ENCODE measurements around the gene IL15. TPM values are rescaled to one million over a fixed set of nuclear protein-coding genes. Genes with fewer than 3 reads are reported as not detected.
"Not testable (repeated sequence)": the region's sequence is repeated elsewhere in the genome, so short reads cannot be mapped to it uniquely, and the experiment has no call there.

IL15 gene
- total RNA-seq, 1 donor from 2014 or later: 0.98 TPM

- Mint-ChIP-seq H3K9me3 (ENCODE audit: low read depth) (peaks cover 7% of the 10 kb centered on the region), H3K4me1 (ENCODE audit: low read depth) (no peaks in the 10 kb centered on the region), H3K36me3 (ENCODE audit: insufficient read depth) (no peaks in the 10 kb centered on the region), H3K27me3 (no peaks in the 10 kb centered on the region), H3K4me3 (ENCODE audit: low read depth) (no peak overlapping the region), H3K27ac (no peak overlapping the region)
- DNase-seq (ENCODE audit: low spot score, unreplicated experiment): no peak
- no peak for TF ChIP-seq CTCF (IDR thresholded peaks at IDR 0.05; ENCODE audit: unreplicated experiment)
These were observed 109.6 kb downstream of the IL15 start for GRCh38 chr4:141746026-141746425.

- not testable (repeated sequence) for H3K9me3 Mint-ChIP-seq (ENCODE audit: low read depth); DNase-seq (ENCODE audit: low spot score, unreplicated experiment); H3K36me3 Mint-ChIP-seq (ENCODE audit: insufficient read depth); H3K27me3 Mint-ChIP-seq; H3K4me3 Mint-ChIP-seq (ENCODE audit: low read depth); H3K4me1 Mint-ChIP-seq (ENCODE audit: low read depth); H3K27ac Mint-ChIP-seq
These were observed 115.4 kb downstream of the IL15 start for GRCh38 chr4:141751806-141752205.

- H3K4me3 Mint-ChIP-seq (ENCODE audit: low read depth): no peak overlapping the region
- H3K9me3 Mint-ChIP-seq (ENCODE audit: low read depth): no peaks in the 10 kb centered on the region
- no peak overlapping the region for H3K27ac Mint-ChIP-seq
- no peak for TF ChIP-seq CTCF (IDR thresholded peaks at IDR 0.05; ENCODE audit: unreplicated experiment)
- no peaks in the 10 kb centered on the region for H3K4me1 Mint-ChIP-seq (ENCODE audit: low read depth)
- H3K36me3 Mint-ChIP-seq (ENCODE audit: insufficient read depth): no peaks in the 10 kb centered on the region
- no peak for DNase-seq (ENCODE audit: low spot score, unreplicated experiment)
- H3K27me3 Mint-ChIP-seq: no peaks in the 10 kb centered on the region
These were observed 120.9 kb downstream of the IL15 start for GRCh38 chr4:141757287-141757686.

- Mint-ChIP-seq H3K36me3 (ENCODE audit: insufficient read depth) (no peaks in the 10 kb centered on the region), H3K9me3 (ENCODE audit: low read depth) (no peaks in the 10 kb centered on the region), H3K4me1 (ENCODE audit: low read depth) (no peaks in the 10 kb centered on the region), H3K27me3 (no peaks in the 10 kb centered on the region), H3K4me3 (ENCODE audit: low read depth) (no peak overlapping the region), H3K27ac (no peak overlapping the region)
- TF ChIP-seq CTCF (IDR thresholded peaks at IDR 0.05; ENCODE audit: unreplicated experiment): no peak
- no peak for DNase-seq (ENCODE audit: low spot score, unreplicated experiment)
These were observed 123.5 kb downstream of the IL15 start for GRCh38 chr4:141759796-141760425.

DNA sequence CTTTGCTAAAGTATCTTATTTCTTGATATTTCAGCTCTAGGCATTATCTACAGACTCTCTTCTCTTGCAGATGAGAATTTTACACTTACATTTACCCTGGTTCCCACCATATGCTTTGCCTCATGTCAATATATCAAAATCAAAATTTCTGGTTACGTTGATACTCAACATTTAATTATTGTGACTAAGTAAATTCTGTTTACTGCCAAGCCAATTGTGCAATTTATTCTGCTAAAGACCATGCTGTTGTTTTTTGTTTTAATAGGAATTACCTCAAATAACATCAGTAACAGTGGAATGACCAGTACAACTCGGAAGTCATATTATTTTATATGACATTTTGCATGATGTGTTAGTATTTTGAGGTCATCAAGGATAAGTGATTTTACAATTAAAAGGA lies 125.5 kb downstream of the IL15 start:
- Mint-ChIP-seq H3K9me3 (ENCODE audit: low read depth) (no peaks in the 10 kb centered on the region), H3K4me3 (ENCODE audit: low read depth) (no peak overlapping the region), H3K27ac (no peak overlapping the region), H3K36me3 (ENCODE audit: insufficient read depth) (no peaks in the 10 kb centered on the region), H3K4me1 (ENCODE audit: low read depth) (no peaks in the 10 kb centered on the region), H3K27me3 (no peaks in the 10 kb centered on the region)
- TF ChIP-seq CTCF (IDR thresholded peaks at IDR 0.05; ENCODE audit: unreplicated experiment): no peak
- no peak for DNase-seq (ENCODE audit: low spot score, unreplicated experiment)

GRCh38 chr4:141763374-141763773 lies 127.0 kb downstream of the IL15 start:
- no peak for TF ChIP-seq CTCF (IDR thresholded peaks at IDR 0.05; ENCODE audit: unreplicated experiment)
- Mint-ChIP-seq H3K9me3 (ENCODE audit: low read depth) (no peaks in the 10 kb centered on the region), H3K4me3 (ENCODE audit: low read depth) (no peak overlapping the region), H3K27ac (no peak overlapping the region), H3K4me1 (ENCODE audit: low read depth) (no peaks in the 10 kb centered on the region), H3K27me3 (no peaks in the 10 kb centered on the region), H3K36me3 (ENCODE audit: insufficient read depth) (no peaks in the 10 kb centered on the region)
- DNase-seq (ENCODE audit: low spot score, unreplicated experiment): no peak
